Right atrium auricular region (tissue), 2 donors: ENCODE results near the gene SYNE2. TPM values are rescaled to one million over a fixed set of nuclear protein-coding genes. Genes with fewer than 3 reads are reported as not detected.

Experiments used
- DNase-seq: peaks from one replicate; pipeline ENCODE4 v3.0.0-alpha.2; 2019; ENCODE audit warnings: low spot score
- H3K27ac ChIP-seq, 2 donors: fragments of 200-600 bp; sonication (generic); 1 replicate in 1 of 2; 2 replicates in 1 of 2; pipeline ENCODE4 v1.5.1; 2016 to 2019
- H3K27me3 ChIP-seq, 2 donors: fragments of 200-600 bp; sonication (generic); one replicate each; pipeline versions ENCODE4 v1.5.1 to v1.6.0; 2017 to 2019
- H3K36me3 ChIP-seq: fragments of 200-600 bp; sonication (generic); one replicate; pipeline ENCODE4 v1.5.1; 2016
- H3K4me1 ChIP-seq, 2 donors: fragments of 200-600 bp; sonication (generic); one replicate each; pipeline versions ENCODE4 v1.5.1 to v1.6.0; 2017 to 2019
- H3K4me3 ChIP-seq, 2 donors: fragments of 200-600 bp; sonication (generic); 1 replicate in 1 of 2; 2 replicates in 1 of 2; pipeline ENCODE4 v1.5.1; 2017 to 2019; ENCODE audit warnings: mild to moderate bottlenecking in 1 of 2, moderate library complexity in 1 of 2
- H3K9me3 ChIP-seq, 2 donors: fragments of 200-600 bp; sonication (generic); one replicate each; pipeline ENCODE4 v1.5.1; 2019
- total RNA-seq, 2 donors: library from RNA; depleted of rRNA; stranded (reverse); fragments of >200 nt; gene quantifications; one replicate each; pipeline ENCODE4 v1.1.0, GENCODE V29; 2016
- TF ChIP-seq, protein P1 (sequence below), 2 donors: fragments of 200-600 bp; sonication (generic); IDR thresholded peaks; one replicate each; pipeline ENCODE4 v1.5.1; 2019; ENCODE audit warnings: antibody characterized with exemption in 2 of 2

The SYNE2 gene
- total RNA-seq, 2 donors from 2014 or later, result 149 to 202 TPM

DNA sequence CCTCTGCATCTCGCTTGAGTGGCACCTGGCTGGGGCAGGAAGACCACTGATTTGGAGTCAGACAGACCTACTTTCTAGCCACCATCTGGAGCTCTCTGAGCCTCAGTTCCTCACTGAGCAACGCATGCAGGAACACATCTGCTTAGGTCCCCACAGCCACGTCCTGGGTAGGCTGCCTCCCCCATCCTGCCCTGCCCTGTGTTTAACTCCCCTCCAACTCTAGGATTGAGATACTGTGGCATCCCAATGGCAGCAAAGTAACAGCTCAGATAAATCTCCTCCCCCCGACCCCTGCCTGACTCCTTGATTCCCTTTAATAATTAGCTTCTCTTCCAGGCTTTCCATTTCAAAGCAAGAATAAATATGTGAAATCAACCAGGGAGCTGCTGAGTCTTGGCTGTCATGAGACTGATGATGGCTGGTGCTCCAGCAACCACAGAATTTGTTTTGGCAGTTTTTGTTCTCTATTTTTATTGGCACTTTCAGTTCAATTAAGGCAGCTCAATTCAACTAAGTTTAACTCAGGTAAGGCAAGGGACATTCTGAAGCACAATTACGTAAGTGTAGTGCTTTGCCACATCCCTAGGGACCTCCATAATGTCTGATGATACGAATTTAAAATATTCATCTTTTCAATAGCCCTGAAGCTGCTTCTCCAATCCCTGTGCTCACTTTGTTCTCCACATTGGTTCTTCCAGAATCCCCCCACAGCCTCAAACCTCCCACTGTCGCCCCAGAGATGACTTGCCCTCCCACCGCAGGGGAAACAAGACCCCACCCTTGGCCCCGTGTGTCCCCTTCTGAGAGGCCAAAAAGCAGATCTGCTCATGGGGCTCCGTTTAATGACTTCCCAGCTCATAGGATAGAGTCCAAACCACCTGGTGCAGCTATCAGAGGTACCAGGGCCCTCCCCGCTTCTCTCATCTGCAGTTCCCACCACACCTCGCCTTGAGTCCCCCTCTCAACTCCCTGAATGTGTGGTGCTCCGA is 383.1 kb downstream of the SYNE2 start:
- Histone ChIP-seq H3K36me3 (peaks cover 2% of the 10 kb centered on the region), H3K4me1 (peaks cover 0 to 3% of the 10 kb centered on the region in 2 donors), H3K9me3 (no peaks in the 10 kb centered on the region), H3K27me3 (no peaks in the 10 kb centered on the region), H3K4me3 (no peak overlapping the region), H3K27ac (no peak overlapping the region)
- TF ChIP-seq, protein P1, sequence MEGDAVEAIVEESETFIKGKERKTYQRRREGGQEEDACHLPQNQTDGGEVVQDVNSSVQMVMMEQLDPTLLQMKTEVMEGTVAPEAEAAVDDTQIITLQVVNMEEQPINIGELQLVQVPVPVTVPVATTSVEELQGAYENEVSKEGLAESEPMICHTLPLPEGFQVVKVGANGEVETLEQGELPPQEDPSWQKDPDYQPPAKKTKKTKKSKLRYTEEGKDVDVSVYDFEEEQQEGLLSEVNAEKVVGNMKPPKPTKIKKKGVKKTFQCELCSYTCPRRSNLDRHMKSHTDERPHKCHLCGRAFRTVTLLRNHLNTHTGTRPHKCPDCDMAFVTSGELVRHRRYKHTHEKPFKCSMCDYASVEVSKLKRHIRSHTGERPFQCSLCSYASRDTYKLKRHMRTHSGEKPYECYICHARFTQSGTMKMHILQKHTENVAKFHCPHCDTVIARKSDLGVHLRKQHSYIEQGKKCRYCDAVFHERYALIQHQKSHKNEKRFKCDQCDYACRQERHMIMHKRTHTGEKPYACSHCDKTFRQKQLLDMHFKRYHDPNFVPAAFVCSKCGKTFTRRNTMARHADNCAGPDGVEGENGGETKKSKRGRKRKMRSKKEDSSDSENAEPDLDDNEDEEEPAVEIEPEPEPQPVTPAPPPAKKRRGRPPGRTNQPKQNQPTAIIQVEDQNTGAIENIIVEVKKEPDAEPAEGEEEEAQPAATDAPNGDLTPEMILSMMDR (IDR thresholded peaks at IDR 0.05), result no peak
- no peak for DNase-seq

DNA sequence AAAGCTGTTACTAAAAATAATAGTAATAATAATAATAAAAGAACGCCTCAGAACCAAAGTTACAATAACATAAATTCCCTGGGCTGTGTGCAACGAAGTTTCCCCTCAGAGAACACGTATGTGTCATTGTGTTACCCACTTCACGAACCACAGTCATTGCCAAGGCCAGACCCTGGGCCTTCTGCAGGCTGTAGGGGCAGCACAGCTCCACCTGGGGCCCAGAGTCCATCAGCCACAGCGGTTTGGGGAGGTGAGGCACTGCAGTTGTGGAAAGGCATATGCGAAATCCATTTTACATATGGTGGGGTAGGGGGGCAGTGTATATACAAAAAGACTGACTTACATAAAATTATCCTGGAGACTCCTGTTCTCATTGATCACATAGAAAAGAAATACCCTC is 385.2 kb downstream of the SYNE2 start:
- Histone ChIP-seq H3K4me1 (peaks cover 0 to 3% of the 10 kb centered on the region in 2 donors), H3K36me3 (no peaks in the 10 kb centered on the region), H3K27ac (no peak overlapping the region), H3K4me3 (no peak overlapping the region), H3K9me3 (no peaks in the 10 kb centered on the region), H3K27me3 (no peaks in the 10 kb centered on the region)
- TF ChIP-seq, protein P1 (IDR thresholded peaks at IDR 0.05), result no peak
- no peak for DNase-seq

DNA sequence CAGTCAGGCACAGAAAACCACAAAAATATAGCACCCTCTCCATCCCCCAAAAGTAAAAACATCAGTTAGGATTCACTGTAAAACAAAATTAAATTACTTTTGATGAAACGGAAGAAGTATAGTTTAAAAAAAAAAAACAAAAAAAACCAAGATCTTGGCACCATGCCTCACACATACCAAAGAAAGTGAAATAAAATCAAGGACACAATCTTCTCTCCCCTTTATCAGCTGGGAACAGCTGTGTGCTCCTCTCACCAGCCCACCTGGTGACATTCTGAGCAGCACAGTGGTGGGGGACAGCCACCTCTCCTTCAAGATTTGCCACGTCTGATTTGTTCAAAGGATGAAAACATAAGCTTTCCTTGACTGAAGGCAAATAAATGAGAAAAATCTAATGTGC is 385.8 kb downstream of the SYNE2 start:
- TF ChIP-seq, protein P1 (IDR thresholded peaks at IDR 0.05), result no peak
- H3K27ac ChIP-seq, result no peak overlapping the region
- H3K27me3 ChIP-seq, result no peaks in the 10 kb centered on the region
- no peaks in the 10 kb centered on the region for H3K36me3 ChIP-seq
- H3K4me3 ChIP-seq, result no peak overlapping the region
- no peak for DNase-seq
- H3K9me3 ChIP-seq, result no peaks in the 10 kb centered on the region
- peaks cover 0 to 3% of the 10 kb centered on the region in 2 donors for H3K4me1 ChIP-seq

DNA sequence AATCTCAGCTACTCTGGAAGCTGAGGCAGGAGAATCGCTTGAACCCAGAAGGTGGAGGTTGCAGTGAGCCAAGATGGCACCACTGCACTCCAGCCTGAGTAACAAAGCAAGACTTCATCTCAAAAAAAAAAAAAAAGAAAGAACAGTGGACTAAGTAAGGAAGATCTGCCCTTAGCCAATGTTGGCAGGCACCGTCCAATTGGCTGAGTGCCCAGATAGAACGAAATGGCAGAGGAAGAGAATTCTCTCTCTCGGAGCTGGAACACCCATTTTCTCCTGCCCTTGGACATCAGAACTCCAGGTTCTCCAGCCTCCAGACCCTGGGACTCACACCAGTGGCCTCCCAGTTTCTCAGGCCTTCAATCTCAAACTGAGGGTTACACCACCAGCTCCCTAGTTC is 391.5 kb downstream of the SYNE2 start:
- DNase-seq, result no peak
- Histone ChIP-seq H3K27ac (no peak overlapping the region), H3K9me3 (no peaks in the 10 kb centered on the region), H3K4me1 (no peaks in the 10 kb centered on the region), H3K27me3 (no peaks in the 10 kb centered on the region), H3K4me3 (no peak overlapping the region), H3K36me3 (no peaks in the 10 kb centered on the region)
- TF ChIP-seq, protein P1 (IDR thresholded peaks at IDR 0.05), result no peak

DNA sequence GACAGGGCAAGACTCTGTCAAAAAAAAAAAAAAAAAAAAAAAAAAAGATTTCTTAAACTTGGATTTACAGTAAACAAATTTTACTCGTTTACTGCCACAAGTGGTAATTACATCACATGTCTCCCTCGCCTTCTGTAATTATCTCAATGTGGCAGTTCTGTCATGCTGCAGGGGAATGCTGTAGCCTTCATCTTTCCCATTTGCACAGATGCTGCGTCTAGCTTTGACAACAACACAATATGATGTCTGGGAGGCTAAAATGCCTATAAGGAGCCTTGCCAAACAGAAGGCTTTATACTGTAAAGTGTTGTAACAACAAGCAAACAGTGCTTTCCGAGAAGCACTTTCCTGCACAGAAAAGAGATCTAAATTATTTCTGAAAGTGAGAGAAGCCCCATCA is 392.7 kb downstream of the SYNE2 start:
- Histone ChIP-seq H3K4me3 (no peak overlapping the region), H3K36me3 (no peaks in the 10 kb centered on the region), H3K4me1 (no peaks in the 10 kb centered on the region), H3K27ac (no peak overlapping the region), H3K27me3 (no peaks in the 10 kb centered on the region), H3K9me3 (no peaks in the 10 kb centered on the region)
- TF ChIP-seq, protein P1 (IDR thresholded peaks at IDR 0.05), result no peak
- no peak for DNase-seq
